Bronchial epithelial cell (primary cell): ENCODE results near the gene UCN3. TPM values are rescaled to one million over a fixed set of nuclear protein-coding genes. Genes with fewer than 3 reads are reported as not detected.
"Not testable (repeated sequence)": the region's sequence is repeated elsewhere in the genome, so short reads cannot be mapped to it uniquely, and the experiment has no call there.

Experiments used
- DNase-seq: peaks from one replicate; pipeline ENCODE4 v3.0.0-alpha.2; 2010; ENCODE audit warnings: low read depth
- FAIRE-seq: peaks from 2 replicates; lab custom pipeline; 2011; peaks lifted over from hg19 to GRCh38; lab: Jason Lieb, UNC
- H3K27me3 ChIP-seq: 2 replicates; pipeline ENCODE4 v1.5.1; 2011; ENCODE audit warnings: low read length; ENCODE audit not compliant: control insufficient read depth, insufficient read depth
- H3K36me3 ChIP-seq: 2 replicates; pipeline ENCODE4 v1.5.1; 2011; ENCODE audit warnings: low read length; ENCODE audit not compliant: control insufficient read depth, insufficient read depth
- H3K4me3 ChIP-seq: 2 replicates; pipeline ENCODE4 v1.5.1; 2011; ENCODE audit warnings: mild to moderate bottlenecking, low read depth, low read length, control low read depth
- CTCF ChIP-seq: IDR thresholded peaks from 2 replicates; pipeline ENCODE4 v1.5.1; 2011; ENCODE audit warnings: mild to moderate bottlenecking, moderate library complexity, low read length, control low read depth, inconsistent platforms; ENCODE audit not compliant: insufficient read depth, severe bottlenecking
- total RNA-seq: library from RNA; depleted of rRNA; stranded (reverse); fragments of >200 nt; gene quantifications from 2 replicates; pipeline ENCODE4 v1.2.1, GENCODE V29; 2014

UCN3 gene
- total RNA-seq, 1 donor from 2014 or later: not detected

- Histone ChIP-seq H3K36me3 (no peaks in the 10 kb centered on the region), H3K27me3 (no peaks in the 10 kb centered on the region), H3K4me3 (no peak within 1 kb of the TSS)
- FAIRE-seq (no peak), DNase-seq (peak; percentile 77)
- TF ChIP-seq CTCF: no peak
These were observed 39.7 kb downstream of the UCN3 start, which contains the start of gene TUBAL3 for GRCh38 chr10:5404208-5405041. Gene TUBAL3, minus strand, starts transcription at chr10:5404828. Its CDS starts 36 bp downstream, at chr10:5404792.

GRCh38 chr10:5406918-5407317 lies 42.2 kb downstream of the UCN3 start:
- no peak for FAIRE-seq
- no peaks in the 10 kb centered on the region for H3K27me3 ChIP-seq
- no peak for DNase-seq
- no peak overlapping the region for H3K4me3 ChIP-seq
- no peaks in the 10 kb centered on the region for H3K36me3 ChIP-seq
- TF ChIP-seq CTCF: no peak

- not testable (repeated sequence) for DNase-seq, H3K27me3 ChIP-seq, H3K36me3 ChIP-seq, H3K4me3 ChIP-seq, FAIRE-seq
These were observed 46.0 kb downstream of the UCN3 start for GRCh38 chr10:5410787-5411186.

GRCh38 chr10:5411941-5412276 lies 47.1 kb downstream of the UCN3 start:
- Histone ChIP-seq H3K36me3 (no peaks in the 10 kb centered on the region), H3K4me3 (no peak overlapping the region), H3K27me3 (no peaks in the 10 kb centered on the region)
- DNase-seq: no peak
- no peak for TF ChIP-seq CTCF
- no peak for FAIRE-seq

GRCh38 chr10:5412277-5412941 lies 47.6 kb downstream of the UCN3 start, which contains the start of gene NET1:
Gene NET1, plus strand, starts transcription at chr10:5412557. Its CDS starts 136 bp downstream, at chr10:5412693.
- Histone ChIP-seq H3K36me3 (no peaks in the 10 kb centered on the region), H3K4me3 (peak within 1 kb of the TSS; percentile 73), H3K27me3 (no peaks in the 10 kb centered on the region)
- no peak for FAIRE-seq
- DNase-seq: peak; percentile 78
- TF ChIP-seq CTCF: no peak
